IMR-90 (cell line): ENCODE measurements around the gene EVI5. TPM values are rescaled to one million over a fixed set of nuclear protein-coding genes. Genes with fewer than 3 reads are reported as not detected.

Experiments used
- ATAC-seq: fragments of 200-7000 bp; cut with Tn5 transposase; 2 replicates; pipeline ENCODE4 v1.9.1; 2020; ENCODE audit warnings: low read depth, mild to moderate bottlenecking, moderate library complexity
- BruUV-seq: library from RNA; stranded (reverse); fragments of 400-500 nt; replicated peaks from 2 replicates; lab custom pipeline; 2021; lab: Mats Ljungman, UMichigan
- CTCF ChIA-PET: fragments of 300-600 bp; formaldehyde crosslinking; extraction: SDS; loops from one replicate; lab custom pipeline; 2021; ENCODE audit warnings: antibody characterized with exemption; lab: Yijun Ruan, JAX
- POLR2A ChIA-PET: fragments of 300-600 bp; sonication (Branson Sonifier 250); formaldehyde crosslinking; loops from one replicate; lab custom pipeline; 2022; ENCODE audit warnings: antibody characterized with exemption; ENCODE audit not compliant: unreplicated experiment; lab: Charles Lee
- DNase-seq: peaks from one replicate; pipeline ENCODE4 v3.0.0; 2013
- H2AFZ ChIP-seq: replicated peaks from 2 replicates; pipeline ENCODE3; 2013; ENCODE audit warnings: low read length, mild to moderate bottlenecking; ENCODE audit not compliant: poor library complexity
- H2AK5ac ChIP-seq: 2 replicates; pipeline ENCODE4 v1.6.1; 2013; ENCODE audit warnings: low read depth, low read length, inconsistent platforms
- H2AK9ac ChIP-seq: replicated peaks from 2 replicates; pipeline ENCODE3; 2013; ENCODE audit warnings: mild to moderate bottlenecking, low read depth, low read length, moderate library complexity; ENCODE audit not compliant: poor library complexity
- H2BK120ac ChIP-seq: 2 replicates; pipeline ENCODE4 v1.6.1; 2013; ENCODE audit warnings: low read depth, low read length, inconsistent platforms
- H2BK15ac ChIP-seq: 3 replicates; pipeline ENCODE4 v1.6.1; 2013; ENCODE audit warnings: low read depth, low read length, inconsistent platforms
- H2BK20ac ChIP-seq: 2 replicates; pipeline ENCODE4 v1.6.1; 2013; ENCODE audit warnings: low read depth, mild to moderate bottlenecking, inconsistent platforms, low read length, moderate library complexity
- H2BK5ac ChIP-seq: 2 replicates; pipeline ENCODE4 v1.6.1; 2013; ENCODE audit warnings: mild to moderate bottlenecking, low read depth, low read length, inconsistent platforms; ENCODE audit not compliant: poor library complexity, severe bottlenecking
- H3K14ac ChIP-seq: replicated peaks from 2 replicates; pipeline ENCODE4 v1.6.1; 2013; ENCODE audit warnings: low read depth, low read length, inconsistent platforms
- H3K18ac ChIP-seq: 2 replicates; pipeline ENCODE4 v1.6.1; 2013; ENCODE audit warnings: low read depth, low read length, control low read depth
- H3K23ac ChIP-seq: 2 replicates; pipeline ENCODE4 v1.6.1; 2013; ENCODE audit warnings: low read depth, low read length, inconsistent platforms
- H3K27ac ChIP-seq: 2 replicates; pipeline ENCODE4 v1.5.1; 2013; ENCODE audit warnings: mild to moderate bottlenecking, control low read depth, low read length; ENCODE audit not compliant: insufficient read depth
- H3K27me3 ChIP-seq: 2 replicates; pipeline ENCODE4 v1.6.1; 2013; ENCODE audit warnings: low read length; ENCODE audit not compliant: control insufficient read depth, insufficient read depth
- H3K36me3 ChIP-seq: 2 replicates; pipeline ENCODE4 v1.6.1; 2013; ENCODE audit warnings: low read length, mixed read lengths; ENCODE audit not compliant: control insufficient read depth, insufficient read depth
- H3K4ac ChIP-seq: 2 replicates; pipeline ENCODE4 v1.6.1; 2013; ENCODE audit warnings: low read depth, low read length, inconsistent platforms
- H3K4me1 ChIP-seq: 2 replicates; pipeline ENCODE4 v1.6.1; 2013; ENCODE audit warnings: low read length, mixed read lengths; ENCODE audit not compliant: control insufficient read depth, insufficient read depth
- H3K4me2 ChIP-seq: 2 replicates; pipeline ENCODE4 v1.6.1; 2013; ENCODE audit warnings: low read depth, mild to moderate bottlenecking, control low read depth, low read length, moderate library complexity
- H3K4me3 ChIP-seq: 2 replicates; pipeline ENCODE4 v1.5.1; 2013; ENCODE audit warnings: low read depth, mild to moderate bottlenecking, control low read depth, low read length, moderate library complexity; ENCODE audit not compliant: insufficient read depth
- H3K56ac ChIP-seq: 2 replicates; pipeline ENCODE4 v1.6.1; 2013; ENCODE audit warnings: low read length, inconsistent platforms; ENCODE audit not compliant: insufficient read depth; ENCODE audit errors: extremely low read depth
- H3K79me1 ChIP-seq, 2 experiments: 2 replicates each; pipeline ENCODE4 v1.6.1; 2013; ENCODE audit warnings: low read length in 2 of 2, inconsistent platforms in 1 of 2, low read depth in 1 of 2
- H3K9ac ChIP-seq: 2 replicates; pipeline ENCODE4 v1.6.1; 2013; ENCODE audit warnings: low read depth, low read length, control low read depth
- H3K9me1 ChIP-seq: 2 replicates; pipeline ENCODE4 v1.6.1; 2013; ENCODE audit warnings: low read length, inconsistent platforms; ENCODE audit not compliant: insufficient read depth
- H3K9me3 ChIP-seq: 2 replicates; pipeline ENCODE4 v1.6.1; 2013; ENCODE audit warnings: low read length; ENCODE audit not compliant: control insufficient read depth, insufficient read depth
- H4K20me1 ChIP-seq: 2 replicates; pipeline ENCODE4 v1.6.1; 2013; ENCODE audit warnings: low read length, inconsistent platforms; ENCODE audit not compliant: insufficient read depth
- H4K5ac ChIP-seq: 2 replicates; pipeline ENCODE4 v1.6.1; 2013; ENCODE audit warnings: mild to moderate bottlenecking, low read depth, low read length, control low read depth
- H4K8ac ChIP-seq, 2 experiments: 2 replicates each; pipeline ENCODE4 v1.6.1; 2013; ENCODE audit warnings: low read depth in 2 of 2, low read length in 2 of 2, control low read depth in 1 of 2, inconsistent platforms in 1 of 2
- H4K91ac ChIP-seq: 2 replicates; pipeline ENCODE4 v1.6.1; 2013; ENCODE audit warnings: low read depth, low read length, inconsistent platforms; ENCODE audit not compliant: insufficient read depth
- BHLHE40 ChIP-seq: fragments of 150-350 bp; IDR thresholded peaks from 2 replicates; pipeline ENCODE4 v1.6.1; 2016; ENCODE audit warnings: mild to moderate bottlenecking, low read depth, low read length
- CEBPB ChIP-seq: IDR thresholded peaks from 2 replicates; pipeline ENCODE4 v1.6.1; 2012; ENCODE audit warnings: low read depth, low read length, improper control_type of control experiment
- CHD1 ChIP-seq: IDR thresholded peaks from 2 replicates; pipeline ENCODE4 v1.6.1; 2012; ENCODE audit warnings: low read depth, low read length, improper control_type of control experiment
- CTCF ChIP-seq: conservative IDR thresholded peaks from 2 replicates; pipeline ENCODE4 v1.5.1; 2012; ENCODE audit warnings: mild to moderate bottlenecking, low read depth, low read length, improper control_type of control experiment
- ELK1 ChIP-seq: fragments of 150-350 bp; IDR thresholded peaks from 2 replicates; pipeline ENCODE4 v1.6.1; 2016; ENCODE audit warnings: low read depth, mild to moderate bottlenecking, low read length, moderate library complexity, borderline replicate concordance
- FOS ChIP-seq: fragments of 150-350 bp; IDR thresholded peaks from 2 replicates; pipeline ENCODE4 v1.6.1; 2016; ENCODE audit warnings: low read depth, low read length
- MAFK ChIP-seq: IDR thresholded peaks from 2 replicates; pipeline ENCODE4 v1.6.1; 2012; ENCODE audit warnings: low read depth, low read length, improper control_type of control experiment
- MAZ ChIP-seq: IDR thresholded peaks from 2 replicates; pipeline ENCODE4 v1.6.1; 2012; ENCODE audit warnings: low read depth, mild to moderate bottlenecking, low read length, improper control_type of control experiment, moderate library complexity, borderline replicate concordance
- NFE2L2 ChIP-seq: fragments of 150-350 bp; IDR thresholded peaks from 2 replicates; pipeline ENCODE4 v1.6.1; 2016; ENCODE audit warnings: low read depth, mild to moderate bottlenecking, low read length
- POLR2A ChIP-seq: IDR thresholded peaks from 2 replicates; pipeline ENCODE4 v1.6.1; 2012; ENCODE audit warnings: mild to moderate bottlenecking, low read depth, low read length
- RAD21 ChIP-seq: IDR thresholded peaks from 2 replicates; pipeline ENCODE4 v1.6.1; 2012; ENCODE audit warnings: low read length, improper control_type of control experiment
- RCOR1 ChIP-seq: IDR thresholded peaks from 2 replicates; pipeline ENCODE4 v1.6.1; 2012; ENCODE audit warnings: mild to moderate bottlenecking, low read length, improper control_type of control experiment; ENCODE audit not compliant: insufficient replicate concordance
- RFX5 ChIP-seq: IDR thresholded peaks from 2 replicates; pipeline ENCODE4 v1.8.0; 2012; ENCODE audit warnings: low read depth, mild to moderate bottlenecking, low read length, moderate library complexity
- USF2 ChIP-seq: fragments of 150-350 bp; IDR thresholded peaks from 2 replicates; pipeline ENCODE4 v1.6.1; 2017; ENCODE audit warnings: mild to moderate bottlenecking, antibody characterized with exemption, low read length, low read depth
- WGBS, 2 experiments: methylation state at CpG; one replicate each; pipeline versions ENCODE4 v1.1.5 to v1.1.7; 2013; ENCODE audit warnings: missing lambda C conversion rate in 2 of 2; ENCODE audit not compliant: insufficient read length in 1 of 2; ENCODE audit errors: extremely low coverage in 2 of 2; 5-methylcytosine and 5-hydroxymethylcytosine counted together
- dilution Hi-C: fragments of 300-500 bp; cut with HindIII; formaldehyde crosslinking; loops from one replicate; pipeline ENCODE4 v1.14.3; 2018; ENCODE audit warnings: low sequenced_read_pairs; ENCODE audit not compliant: unreplicated experiment
- in situ Hi-C: fragments of 300-500 bp; cut with MboI; formaldehyde crosslinking; loops from 3 replicates; pipeline ENCODE4 v1.14.3; 2019; ENCODE audit warnings: low sequenced_read_pairs, inconsistent platforms, mixed read lengths
- intact Hi-C: fragments of 100-400 bp; cut with micrococcal nuclease; formaldehyde crosslinking; loops from 2 replicates; pipeline ENCODE4 v1.10.0; 2022
- polyA plus RNA-seq, 3 experiments: library from polyadenylated mRNA; depleted of rRNA; stranded (reverse); fragments of >200 nt; gene quantifications; 2 replicates each; pipeline ENCODE4 v1.2.3, GENCODE V29; 2012; ENCODE audit warnings: low replicate concordance in 1 of 3
- total RNA-seq: library from RNA; depleted of rRNA; stranded (reverse); fragments of >200 nt; gene quantifications from 2 replicates; pipeline ENCODE4 v1.2.3, GENCODE V29; 2012

The EVI5 gene
- total and polyA plus RNA-seq, 2 of the 4 experiments (the other 2 are of a cell fraction) = 13.9 to 26.9 TPM

GRCh38 chr1:92709738-92710137 lies 75.2 kb downstream of the EVI5 start:
- Histone ChIP-seq H2BK5ac (peak overlapping the region; percentile 53), H3K14ac (no peak overlapping the region), H3K27me3 (no peaks in the 10 kb centered on the region), H4K5ac (no peak overlapping the region), H2BK15ac (no peak overlapping the region), H2AK9ac (no peak overlapping the region), H3K23ac (no peak overlapping the region), H3K27ac (no peak overlapping the region), H3K18ac (no peak overlapping the region), H3K4me3 (no peak overlapping the region), H3K4me1 (peaks cover 5% of the 10 kb centered on the region), H2AK5ac (no peak overlapping the region), H4K91ac (no peak overlapping the region), H4K20me1 (peaks cover 11% of the 10 kb centered on the region; the same call in 1 of the 2 replicates), H3K79me1 (peaks cover 14 to 35% of the 10 kb centered on the region in 2 experiments; a peak in 3 of 4 replicates), H2AFZ (no peak overlapping the region), H3K56ac (no peak overlapping the region), H2BK20ac (no peak overlapping the region), H3K36me3 (no peaks in the 10 kb centered on the region), H3K4ac (no peak overlapping the region), H3K9me3 (no peaks in the 10 kb centered on the region), H3K9me1 (peaks cover 4% of the 10 kb centered on the region; the same call in 1 of the 2 replicates), H3K4me2 (no peak overlapping the region), H3K9ac (no peak overlapping the region), H4K8ac (no peak overlapping the region), H2BK120ac (no peak overlapping the region)
- dilution Hi-C loops (no loop called here), in situ Hi-C loops (no loop called here), intact Hi-C loops (no loop called here)
- ATAC-seq (peak; percentile 93), DNase-seq (peak; percentile 91)
- WGBS, 2 experiments = no CpG with 5 or more reads among the region's 4 CpGs
- BruUV-seq = no TSS peak
- TF ChIP-seq RCOR1 = peak; percentile 72
- no peak for TF ChIP-seq BHLHE40
- no peak for TF ChIP-seq CHD1
- no peak for TF ChIP-seq RAD21
- TF ChIP-seq ELK1 = no peak
- TF ChIP-seq MAZ = no peak
- TF ChIP-seq POLR2A = no peak
- TF ChIP-seq CEBPB = no peak
- no peak for TF ChIP-seq FOS
- peak; percentile 67 for TF ChIP-seq USF2
- TF ChIP-seq RFX5 = no peak
- TF ChIP-seq MAFK = no peak
- no peak for TF ChIP-seq NFE2L2
- no peak for TF ChIP-seq CTCF
- CTCF ChIA-PET = no interaction called here
- POLR2A ChIA-PET = no interaction called here
